Inflammatory macrophage treated with lipopolysaccharide for 4 hours (primary cell): ENCODE data around the gene HOXA4.

Source experiments
- DNase-seq: peaks from one replicate; pipeline ENCODE4 v3.0.0-alpha.2; 2020

HOXA4 gene

GRCh38 chr7:27088002-27088922, 42.3 kb downstream of the HOXA4 start:
- DNase-seq: no peak

GRCh38 chr7:27083646-27084045, 46.9 kb downstream of the HOXA4 start:
- DNase-seq: no peak

- no peak for DNase-seq
Observed at GRCh38 chr7:27082171-27082570, 48.4 kb downstream of the HOXA4 start.

GRCh38 chr7:27080844-27081436, 49.6 kb downstream of the HOXA4 start:
- DNase-seq: no peak

GRCh38 chr7:27079234-27079975, 51.2 kb downstream of the HOXA4 start:
- DNase-seq: peak; percentile 66

- DNase-seq: no peak
Observed at GRCh38 chr7:27078616-27079233, 51.8 kb downstream of the HOXA4 start.
